Measurements from ENCODE around the gene MARVELD3.

GRCh38 chr16:71584543-71585317 lies 41.3 kb upstream of the MARVELD3 start:
- TF ChIP-seq CTCF (optimal IDR thresholded peaks at IDR 0.05 in 1 of 3, IDR thresholded peaks at IDR 0.05 in 1 of 3, conservative IDR thresholded peaks at IDR 0.05 in 1 of 3; ENCODE audit: extremely low read depth in 1 of 3, insufficient read depth in 2 of 3, low read length in 3 of 3) = no peak
- no peak for TF ChIP-seq EZH2 (IDR thresholded peaks at IDR 0.05; ENCODE audit: low read length)
